HL-60 (cell line): ENCODE data around the gene GALM.

Source experiments
- CTCF ChIP-seq: IDR thresholded peaks from one replicate; pipeline ENCODE4 v1.5.1; 2011; ENCODE audit warnings: low read length, control low read depth, inconsistent platforms; ENCODE audit not compliant: insufficient read depth
- GABPA ChIP-seq: IDR thresholded peaks from 2 replicates; pipeline ENCODE4 v1.6.1; 2012; ENCODE audit warnings: low read depth
- POLR2AphosphoS5 ChIP-seq: IDR thresholded peaks from 2 replicates; pipeline ENCODE4 v1.6.1; 2012; ENCODE audit warnings: low read depth
- REST ChIP-seq: IDR thresholded peaks from 2 replicates; pipeline ENCODE4 v1.6.1; 2012; ENCODE audit warnings: low read depth; ENCODE audit not compliant: insufficient replicate concordance
- SPI1 ChIP-seq: IDR thresholded peaks from 2 replicates; pipeline ENCODE4 v1.6.1; 2012; ENCODE audit warnings: low read depth, mild to moderate bottlenecking, borderline replicate concordance

GRCh38 chr2:38702413-38702812, 36.5 kb downstream of the GALM start:
- TF ChIP-seq SPI1, result no peak
- TF ChIP-seq POLR2AphosphoS5, result no peak
- no peak for TF ChIP-seq CTCF
- TF ChIP-seq REST, result no peak
- TF ChIP-seq GABPA, result no peak
